Measurements from ENCODE around the gene PTPRM.

Gene PTPRM

DNA sequence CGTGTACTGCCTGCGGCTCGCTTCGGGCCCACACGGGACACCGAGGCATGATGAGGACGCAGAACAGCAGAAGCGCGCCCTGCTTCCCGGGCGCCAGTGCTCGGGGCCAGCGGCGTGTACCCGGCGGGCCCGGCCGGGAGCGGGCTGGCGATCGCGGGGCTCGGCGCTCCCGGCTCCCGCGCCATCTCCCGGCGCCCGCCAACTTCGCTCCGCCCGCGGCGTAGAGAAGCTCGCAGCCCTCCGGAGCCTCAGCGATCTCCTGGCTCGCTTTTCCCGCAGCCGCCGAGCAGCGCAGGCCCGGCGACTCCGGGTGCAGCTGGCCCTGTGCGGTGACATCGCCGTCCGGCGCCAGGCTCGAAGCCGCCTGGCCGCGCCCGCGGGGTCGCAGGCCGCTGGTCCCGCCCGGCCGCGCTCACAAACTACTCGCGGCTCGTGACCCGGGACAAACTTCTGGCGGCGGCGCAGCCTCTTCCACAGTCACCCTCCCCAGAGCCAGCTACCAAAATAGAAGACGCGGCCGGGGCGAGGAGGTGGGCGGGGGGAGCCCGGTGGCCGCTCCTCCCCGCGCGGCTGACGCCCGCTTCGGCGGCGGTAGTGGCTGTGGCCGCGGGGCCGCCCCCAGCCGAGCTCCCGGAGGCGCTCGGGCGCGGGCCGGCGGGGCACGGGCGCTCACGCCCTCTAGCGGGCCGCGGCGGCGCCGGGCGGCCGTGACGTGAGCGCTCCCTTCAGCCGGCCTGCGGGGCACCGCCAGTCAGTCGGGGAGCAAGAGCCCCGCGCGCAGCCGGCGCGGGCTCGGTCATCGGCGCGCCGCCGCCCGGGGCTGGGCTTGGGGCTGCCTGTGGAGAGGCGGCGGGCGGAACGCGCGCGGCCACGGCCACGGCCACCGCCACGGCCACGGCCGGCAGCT lies at the start of gene PTPRM:
PTPRM (plus strand) TSS at position 750 of the 907 bp plus-strand sequence. CDS start 503 bp downstream, outside the sequence.
- peak; percentile 49 to 66 for DNase-seq

DNA sequence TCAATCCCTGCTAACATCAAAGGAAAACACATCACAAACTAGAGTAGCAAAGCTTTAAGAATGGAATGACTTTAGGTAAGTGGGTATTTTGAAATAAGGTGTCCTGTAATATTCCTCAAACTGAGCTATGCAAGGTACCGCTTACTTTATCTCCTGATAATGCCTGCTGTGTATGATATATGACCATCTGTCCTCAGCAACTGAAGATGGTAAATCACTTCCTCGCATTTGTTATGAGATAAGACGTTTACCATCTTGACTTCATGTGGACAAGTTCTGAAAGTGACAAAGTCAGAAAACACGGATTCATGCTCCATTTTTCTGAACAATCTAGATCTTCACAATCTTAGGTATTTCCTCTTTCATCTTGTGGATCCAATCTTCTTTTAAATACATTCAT lies 49.3 kb upstream of the PTPRM start:
- DNase-seq: no peak

DNA sequence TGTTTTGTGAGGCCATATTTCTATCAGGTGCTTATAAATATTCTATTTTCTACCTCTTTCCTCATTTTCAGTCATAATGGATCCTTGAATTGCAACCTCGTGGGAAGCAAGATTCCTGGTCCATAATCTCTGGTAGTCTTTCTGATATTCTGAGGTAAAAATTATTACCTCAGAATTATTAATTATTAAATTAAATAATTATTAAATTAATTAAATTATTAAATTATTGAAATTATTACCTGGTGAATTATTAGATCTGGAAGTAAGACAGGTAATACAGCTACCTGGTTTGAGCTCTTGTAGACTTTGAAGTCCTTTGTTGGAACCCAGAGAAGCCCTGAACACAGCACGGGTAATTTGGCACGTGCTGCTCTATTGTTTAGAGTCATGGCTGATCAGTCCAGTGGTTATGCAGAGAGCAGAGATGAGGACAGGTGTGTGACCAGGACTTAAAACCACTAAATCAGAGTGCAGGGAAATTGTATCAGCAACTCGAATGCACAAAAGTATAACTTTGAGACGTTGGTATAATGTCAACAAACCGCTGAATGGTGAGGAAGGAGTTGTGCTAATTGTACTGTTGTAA lies 46.8 kb upstream of the PTPRM start:
- DNase-seq: no peak

DNA sequence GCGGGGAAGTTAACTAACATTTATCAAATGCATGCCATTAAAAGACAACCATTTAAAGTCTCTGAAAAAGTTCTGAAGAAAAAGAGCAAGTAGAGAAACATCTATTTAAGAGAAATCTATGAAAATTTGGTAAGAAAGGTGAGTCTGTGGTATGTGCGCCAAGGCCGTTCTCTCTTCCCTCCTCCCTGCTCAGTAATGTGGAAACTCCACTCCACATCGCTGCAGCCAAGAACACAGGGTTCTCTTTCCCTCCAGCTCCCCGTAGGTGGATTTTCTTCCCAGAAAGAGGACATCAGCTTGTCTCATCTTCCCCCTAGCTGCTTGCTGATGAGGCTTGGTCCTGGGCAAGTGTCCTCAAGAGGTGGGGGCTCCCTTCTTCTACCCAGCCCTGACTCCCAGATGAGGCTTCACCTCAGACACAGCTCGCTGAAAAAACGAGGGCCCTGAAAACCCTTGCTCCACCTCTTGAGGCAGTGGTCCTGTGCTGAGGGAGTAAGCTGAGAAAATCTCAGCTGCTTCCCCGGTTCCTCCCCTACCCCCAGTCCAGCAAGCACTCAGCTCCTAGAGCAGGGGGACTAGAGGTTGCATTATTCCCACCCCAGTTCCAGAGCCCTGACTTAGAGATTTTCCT lies 45.8 kb upstream of the PTPRM start:
- no peak for DNase-seq

DNA sequence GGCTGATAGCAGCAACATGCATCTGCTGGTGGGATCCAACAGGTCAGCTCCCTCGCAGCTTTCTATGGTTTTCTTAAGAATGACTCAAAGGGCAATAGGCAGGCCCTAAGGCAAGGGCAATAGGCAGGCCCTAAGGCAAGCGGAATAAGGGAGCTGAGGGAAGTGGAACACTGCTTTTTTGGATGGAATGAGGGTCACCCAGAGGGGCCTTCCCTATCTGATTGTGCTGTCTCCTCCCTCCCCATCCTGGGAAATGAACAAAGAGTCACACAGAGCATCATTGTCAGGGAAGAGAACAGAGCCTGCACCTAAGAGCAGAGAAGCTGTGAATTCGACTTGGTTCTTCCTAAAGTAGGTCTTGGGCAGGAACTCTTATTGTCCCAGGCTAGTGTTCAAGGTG lies 43.3 kb upstream of the PTPRM start:
- DNase-seq: no peak

DNA sequence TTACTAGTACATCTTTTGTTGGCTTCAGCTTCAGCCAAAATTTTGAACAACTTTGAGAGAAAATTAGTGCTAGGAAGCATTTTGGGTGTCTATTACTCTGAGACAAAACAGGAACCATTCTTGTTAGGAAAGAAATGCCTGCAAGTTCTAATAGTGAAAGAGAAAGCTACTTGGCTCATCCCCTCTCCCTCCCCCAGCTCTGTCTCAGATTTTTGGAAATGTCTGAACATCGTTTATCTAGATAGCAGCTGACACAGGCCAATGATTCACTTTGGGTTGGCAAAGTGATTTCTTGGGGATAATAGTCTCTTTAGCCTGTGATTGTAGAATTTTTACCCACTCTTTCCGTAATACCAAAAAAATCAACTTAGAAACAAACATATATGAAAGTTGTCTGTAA lies 42.3 kb upstream of the PTPRM start:
- no peak for DNase-seq

DNA sequence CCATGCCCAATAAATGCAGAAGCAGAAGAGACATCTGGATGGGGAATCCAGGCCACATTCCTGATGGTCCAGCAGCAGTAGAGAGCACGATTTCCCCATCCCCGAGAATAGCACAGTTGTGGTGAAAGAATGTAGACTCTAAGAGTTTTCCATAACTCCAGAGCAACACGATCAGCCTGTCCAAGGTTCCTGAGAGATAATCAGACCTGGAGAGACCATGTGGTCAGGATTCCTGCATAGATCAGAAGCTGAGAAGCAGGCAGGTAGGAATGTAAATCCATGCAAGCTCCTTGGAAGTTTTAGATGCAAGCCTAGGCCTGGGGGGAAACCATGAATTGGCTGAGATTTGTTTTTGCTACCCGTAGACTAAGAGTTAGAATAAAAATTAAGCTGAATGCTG lies 34.2 kb upstream of the PTPRM start:
- DNase-seq: no peak

DNA sequence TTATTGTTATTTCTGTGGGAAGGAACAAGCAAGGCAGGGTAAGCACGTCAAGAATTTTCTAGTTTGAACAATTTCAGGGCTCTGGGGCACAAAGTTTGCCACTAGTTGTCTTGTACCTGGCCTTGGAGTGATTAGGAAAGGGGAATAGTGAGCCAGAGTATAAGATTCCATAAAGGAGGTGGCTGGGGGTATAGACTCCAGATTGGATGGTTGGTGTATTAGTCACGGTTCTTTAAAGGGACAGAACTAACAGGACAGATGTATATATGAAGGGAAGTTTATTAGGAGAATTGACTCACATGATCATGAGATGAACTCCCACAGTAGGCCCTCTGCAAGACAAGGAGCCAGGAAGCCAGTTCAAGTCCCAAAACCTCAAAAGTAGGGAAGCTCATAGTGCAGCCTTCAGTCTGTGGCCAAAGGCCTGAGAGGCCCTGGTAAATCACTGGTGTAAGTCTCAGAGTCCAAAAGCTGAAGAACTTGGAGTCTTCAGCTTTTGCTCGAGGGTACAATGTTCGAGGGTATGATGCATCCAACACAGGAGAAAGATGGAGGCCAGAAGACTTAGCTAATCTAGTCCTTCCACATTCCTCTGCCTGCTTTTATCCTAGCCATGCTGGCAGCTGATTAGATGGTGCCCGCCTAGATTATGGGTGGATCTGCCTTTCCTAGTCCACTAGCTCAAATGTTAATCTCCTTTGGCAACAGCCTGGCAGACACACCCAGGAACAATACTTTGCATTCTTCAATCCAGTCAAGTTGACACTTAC lies 31.5 kb upstream of the PTPRM start:
- no peak for DNase-seq

DNA sequence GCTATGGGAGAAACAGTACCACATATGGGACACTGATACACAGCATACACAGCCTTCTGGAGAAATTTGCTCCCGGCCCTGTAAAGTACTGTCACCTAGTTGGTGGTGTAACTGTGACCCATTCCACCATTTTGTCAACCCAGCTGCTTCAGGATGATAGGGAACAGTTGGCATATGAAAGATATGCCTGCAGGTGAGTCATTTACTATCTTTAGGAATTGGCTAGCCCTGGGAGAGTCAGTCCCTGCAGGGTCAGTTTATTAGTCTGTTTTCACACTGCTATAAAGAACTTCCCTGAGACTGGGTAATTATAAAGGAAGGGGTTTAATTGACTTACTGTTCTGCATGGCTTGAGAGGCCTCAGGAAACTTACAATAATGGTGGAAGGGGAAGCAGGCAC lies 30.0 kb upstream of the PTPRM start:
- no peak for DNase-seq

DNA sequence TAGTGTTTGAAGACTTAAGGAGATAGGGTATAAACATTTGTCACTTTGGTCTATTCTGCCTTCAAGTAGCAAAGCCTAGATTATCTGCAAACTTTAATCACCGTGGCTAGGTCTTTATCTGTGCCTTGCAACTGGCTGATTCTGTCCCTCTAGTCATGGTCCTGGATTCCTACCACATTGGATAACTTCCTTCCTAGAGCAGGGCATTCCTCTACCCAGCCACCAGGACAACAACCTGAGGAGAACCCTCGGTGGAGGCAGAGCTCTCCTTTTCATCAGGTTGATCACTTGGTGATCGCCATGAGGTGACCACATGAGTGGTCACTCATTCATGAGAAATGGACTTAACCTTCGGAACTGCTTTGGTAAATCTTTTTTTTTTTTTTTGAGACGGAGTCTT lies 25.3 kb upstream of the PTPRM start:
- no peak for DNase-seq

DNA sequence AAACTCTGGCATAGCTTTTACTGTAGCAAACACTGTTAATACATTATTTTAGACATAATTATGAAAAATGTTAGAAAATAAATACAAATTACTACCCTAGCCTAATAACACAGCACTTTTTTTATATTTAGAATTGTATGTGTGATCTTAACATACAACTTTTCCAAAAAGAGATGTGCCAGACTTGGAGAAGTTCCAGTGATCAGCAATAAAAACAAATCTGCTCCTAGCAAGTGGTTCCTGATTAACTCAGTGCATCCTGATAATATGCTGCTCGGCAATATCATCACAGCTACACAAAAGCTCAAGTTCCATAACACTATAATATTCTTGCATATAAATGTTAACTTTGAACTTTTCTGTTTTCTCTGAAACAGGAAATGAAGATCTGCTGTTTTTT lies 22.4 kb upstream of the PTPRM start:
- DNase-seq: no peak

DNA sequence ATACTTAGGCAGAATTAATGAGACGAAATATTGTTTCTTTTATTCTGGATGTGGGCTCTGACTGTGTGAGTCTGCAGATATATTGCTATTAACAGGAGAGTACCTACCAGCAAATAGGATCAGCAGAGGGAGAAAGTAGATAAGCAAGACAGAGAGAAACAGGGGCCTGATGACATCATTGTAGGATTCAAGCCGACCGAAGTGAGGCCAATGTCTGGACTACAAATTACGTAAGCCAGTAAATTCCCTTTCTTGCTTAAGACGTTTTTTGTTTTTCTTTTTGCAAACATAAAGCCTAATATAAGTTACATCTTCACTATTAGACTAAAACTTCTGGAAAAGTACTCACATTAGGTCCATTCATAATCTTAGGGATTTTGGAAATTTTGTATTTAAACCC lies 21.4 kb upstream of the PTPRM start:
- no peak for DNase-seq

DNA sequence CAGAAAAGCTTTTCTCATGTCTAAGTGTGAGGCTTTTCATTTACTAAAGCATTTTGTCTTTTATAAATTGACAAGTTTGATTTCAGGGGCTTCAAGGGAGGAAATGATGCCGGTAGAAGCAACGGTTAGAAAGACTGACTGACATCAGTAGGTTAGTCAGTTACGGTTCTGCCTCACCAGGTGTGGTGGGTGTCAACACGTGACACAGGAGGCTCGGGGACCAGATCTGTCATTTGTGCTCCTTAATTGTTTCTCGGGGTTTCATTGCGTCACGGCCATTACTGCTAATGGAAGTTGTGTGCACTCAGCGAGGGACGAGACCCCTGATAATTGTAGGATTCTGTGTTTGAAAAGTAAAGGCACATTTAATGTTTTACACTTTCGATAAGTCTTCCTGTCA lies 18.9 kb upstream of the PTPRM start:
- no peak for DNase-seq

DNA sequence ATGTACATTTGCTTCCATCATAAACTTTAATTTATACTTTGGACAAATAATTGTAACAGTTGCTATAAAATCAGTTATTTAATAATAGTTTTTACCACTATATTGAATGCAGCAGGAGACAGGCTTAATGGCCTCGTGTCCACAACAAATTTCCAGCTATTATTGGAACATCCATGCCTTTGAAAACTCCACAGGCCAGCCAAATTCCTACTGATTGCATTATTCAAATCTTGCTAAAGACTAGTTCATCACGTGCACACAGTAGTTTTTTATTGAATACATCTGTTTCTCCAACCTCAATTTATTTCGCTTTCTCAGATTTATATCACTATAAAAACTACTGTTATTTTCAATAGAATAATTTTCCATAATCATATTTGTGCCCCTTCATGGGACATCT lies 18.4 kb upstream of the PTPRM start:
- no peak for DNase-seq

DNA sequence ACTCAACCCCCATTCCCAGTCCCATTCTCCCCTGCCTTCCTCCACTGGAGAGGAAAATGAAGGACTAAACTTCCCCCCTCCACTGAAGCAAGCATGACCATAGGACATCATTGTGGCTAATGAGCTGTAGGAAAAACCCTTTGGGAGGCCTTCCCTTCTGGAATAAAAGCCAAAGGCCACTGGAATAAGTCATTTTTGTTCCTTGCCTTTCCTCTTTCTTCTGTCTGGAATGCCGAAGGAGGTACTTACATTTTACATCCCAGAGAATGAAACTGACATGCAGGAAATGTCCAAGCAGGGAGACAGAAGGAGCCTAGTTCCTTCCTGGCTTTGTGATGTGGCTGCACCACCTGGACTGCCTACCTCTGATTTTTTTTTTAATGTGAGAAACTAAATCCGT lies 9.1 kb upstream of the PTPRM start:
- no peak for DNase-seq

DNA sequence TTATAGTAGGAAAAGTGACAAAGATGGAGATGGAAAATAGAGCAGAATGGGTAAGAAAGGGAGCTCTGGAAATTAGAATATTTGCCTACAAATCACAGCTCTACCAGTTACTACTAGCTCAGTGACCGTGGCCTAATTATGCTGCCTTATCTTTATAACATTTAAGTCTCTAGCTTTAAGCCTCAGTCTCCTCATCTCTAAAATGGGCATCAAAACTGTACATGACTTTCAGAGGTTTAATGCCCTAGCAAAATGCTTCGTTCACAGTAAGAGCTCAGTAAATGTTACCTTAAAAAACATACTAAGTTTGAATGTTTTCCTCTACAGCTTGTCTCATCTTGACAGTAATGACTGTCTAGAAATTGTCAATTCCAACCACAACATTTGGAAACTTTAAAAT lies 8.3 kb upstream of the PTPRM start:
- no peak for DNase-seq

DNA sequence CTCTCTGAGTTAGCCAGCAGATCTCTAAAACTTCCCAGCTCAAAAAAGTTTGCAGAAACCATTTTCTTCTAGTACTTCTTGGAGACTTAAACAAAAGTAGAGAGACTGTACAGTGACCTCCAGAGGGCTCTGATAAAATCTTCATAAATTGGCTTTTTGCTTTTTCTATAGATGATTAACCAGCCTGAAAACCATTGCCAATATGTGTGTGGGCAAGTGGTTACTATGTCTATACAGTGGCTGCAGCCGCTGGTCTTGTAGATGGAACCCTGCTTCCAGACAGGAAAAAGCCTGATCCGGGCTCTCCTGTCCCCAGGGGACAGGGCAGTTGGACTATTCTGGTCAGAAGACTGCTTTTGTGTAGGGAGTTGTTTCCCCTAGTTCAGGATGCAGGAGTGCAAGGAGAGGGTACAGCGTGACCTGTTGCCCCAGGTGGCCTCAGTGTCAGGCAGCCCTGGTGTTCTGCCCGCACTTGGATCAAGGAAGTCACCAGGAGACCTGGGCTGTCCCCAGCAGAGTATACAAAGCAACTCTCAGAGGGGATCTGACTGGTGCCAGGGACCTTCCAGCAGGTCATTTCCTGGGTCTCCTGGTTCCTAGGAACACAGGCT lies 7.3 kb upstream of the PTPRM start:
- no peak for DNase-seq

DNA sequence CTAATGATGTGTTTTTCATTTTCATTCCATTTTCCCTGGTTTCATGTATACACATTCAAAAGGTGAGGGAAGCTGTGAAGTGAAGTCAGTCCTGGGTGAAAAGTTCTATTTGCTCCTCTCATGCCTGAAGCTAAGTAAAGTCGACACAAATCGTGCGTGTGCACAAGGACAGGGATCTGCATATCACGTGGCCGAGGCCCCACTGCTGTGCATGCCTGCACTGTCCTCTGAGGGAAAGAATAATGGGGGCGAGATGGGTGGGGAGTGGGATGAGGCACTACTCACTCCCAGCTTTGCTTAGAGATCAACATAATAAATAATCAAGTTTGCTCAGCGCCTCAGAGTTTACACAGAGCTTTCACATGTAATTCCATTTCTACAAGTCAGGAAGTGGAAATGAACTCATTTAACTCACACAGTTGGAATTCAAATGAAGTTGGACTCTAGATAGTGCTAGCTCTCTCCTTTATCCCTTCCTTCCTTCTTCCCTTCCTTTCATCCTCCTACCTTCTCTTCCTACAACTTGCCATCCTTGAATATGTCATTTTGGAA lies 5.1 kb upstream of the PTPRM start:
- DNase-seq: no peak

DNA sequence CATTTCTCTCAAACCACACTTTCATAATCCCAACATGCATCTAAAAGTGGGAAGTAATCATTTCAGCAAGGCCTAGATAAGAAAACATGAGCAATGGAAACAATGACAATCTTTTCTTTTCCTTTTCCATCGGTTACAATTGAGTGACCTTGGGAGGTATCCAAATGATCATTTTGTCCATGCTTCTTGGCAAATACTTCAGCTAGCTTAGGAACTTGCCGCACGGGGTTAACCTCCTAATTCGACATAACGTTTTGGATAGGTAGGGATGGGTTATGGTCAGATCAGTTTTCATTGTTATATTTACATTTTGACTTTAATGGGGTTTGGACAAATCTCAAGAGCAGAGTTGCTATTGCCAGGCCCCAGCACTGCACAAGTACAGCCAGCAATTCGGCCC lies 4.6 kb upstream of the PTPRM start:
- DNase-seq: no peak

DNA sequence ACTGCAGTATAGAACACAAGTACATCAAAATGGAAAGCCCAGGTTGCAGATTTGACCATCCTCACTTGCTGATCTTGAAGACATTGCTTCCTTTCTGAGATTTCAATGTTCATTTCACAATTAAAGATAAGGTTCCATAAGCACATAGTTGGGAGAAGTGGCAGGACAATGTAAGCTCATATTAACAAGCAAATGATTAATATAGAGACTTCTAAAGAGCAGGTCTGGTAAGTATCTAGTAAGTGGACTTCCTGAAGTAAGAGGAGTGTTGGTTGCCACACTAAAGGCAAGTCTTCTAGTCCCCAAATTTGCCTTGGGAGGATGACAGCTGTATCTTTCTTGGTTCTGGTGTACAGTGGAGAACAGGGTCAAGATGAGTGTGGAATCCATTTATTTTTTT lies 1.4 kb upstream of the PTPRM start:
- DNase-seq: no peak

DNA sequence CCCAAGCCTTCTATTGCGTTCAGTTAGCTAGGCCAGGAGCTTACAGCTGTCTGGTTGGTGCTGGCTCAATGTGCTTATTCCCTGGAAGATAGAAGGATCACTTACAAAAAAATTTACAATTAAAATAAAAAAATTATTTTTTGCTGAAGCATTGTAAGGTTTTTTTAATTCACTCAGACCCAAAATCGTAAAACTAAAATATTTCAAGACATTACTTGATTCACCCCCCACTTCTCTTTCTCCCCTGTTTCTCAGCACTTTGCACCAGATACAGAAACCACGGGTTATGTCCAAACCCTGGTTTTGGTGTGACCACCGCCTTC lies 911 bp upstream of the PTPRM start:
- no peak for DNase-seq

DNA sequence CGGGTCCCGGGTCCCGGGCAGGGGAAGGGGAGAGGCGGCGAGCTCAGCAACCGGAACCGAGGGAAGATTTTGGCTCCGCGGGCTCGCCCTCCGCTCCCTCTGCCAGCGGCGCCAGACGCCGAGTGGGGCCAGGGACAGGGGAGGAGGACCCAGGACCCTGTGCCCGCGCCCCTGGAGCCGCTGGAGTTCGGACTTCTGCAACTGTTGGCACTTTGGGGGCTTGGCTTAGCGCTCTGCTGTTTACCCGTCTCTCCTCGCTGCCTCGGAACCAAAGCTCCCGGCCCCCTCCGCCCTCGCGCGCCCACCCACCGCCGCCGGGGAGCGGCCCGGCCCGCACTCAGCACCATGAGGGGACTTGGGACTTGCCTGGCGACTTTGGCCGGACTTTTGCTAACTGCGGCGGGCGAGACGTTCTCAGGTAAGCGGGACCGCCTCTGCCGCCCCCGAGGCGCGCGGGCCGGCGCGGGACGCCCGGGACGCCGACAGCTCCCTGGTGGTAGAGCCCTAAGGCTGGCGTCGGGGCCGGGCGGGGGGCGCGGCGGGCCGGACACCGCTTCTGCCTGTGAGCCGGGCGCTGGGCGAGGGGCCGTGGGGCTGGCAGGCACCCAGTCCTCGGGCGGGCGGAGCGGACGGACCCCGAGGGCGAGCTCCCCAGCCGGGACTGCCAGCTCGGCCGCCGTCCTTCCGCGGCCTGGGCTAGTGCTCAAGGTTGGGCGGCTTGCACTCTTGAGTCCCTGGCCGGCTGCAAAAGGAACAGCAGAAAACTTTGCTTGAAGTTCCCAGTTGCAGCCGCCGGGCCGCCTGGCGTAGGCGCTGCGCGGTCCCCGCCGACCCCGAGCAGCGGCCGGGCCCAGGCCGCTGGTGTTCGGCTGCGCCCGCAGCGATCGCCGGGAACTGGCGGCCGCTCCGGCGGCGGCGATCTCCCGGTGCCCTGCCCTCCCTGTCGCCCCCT lies 634 bp downstream of the PTPRM start:
- no peak for DNase-seq

Measured in NCI-H2081 (cell line).